Daoy (cell line): Measurements from ENCODE around the gene CYP39A1. TPM values are rescaled to one million over a fixed set of nuclear protein-coding genes. Genes with fewer than 3 reads are reported as not detected.

Source experiments
- DNase-seq: peaks from one replicate; pipeline ENCODE4 v3.0.0-alpha.2; 2015; ENCODE audit warnings: low read depth
- total RNA-seq: library from RNA; depleted of rRNA; stranded (reverse); fragments of >200 nt; shearing (Covaris generic); gene quantifications from 2 replicates; pipeline ENCODE4 v1.2.3, GENCODE V29; 2014

The CYP39A1 gene
- total RNA-seq, 1 experiment from 2014 or later, result 5.1 TPM

DNA sequence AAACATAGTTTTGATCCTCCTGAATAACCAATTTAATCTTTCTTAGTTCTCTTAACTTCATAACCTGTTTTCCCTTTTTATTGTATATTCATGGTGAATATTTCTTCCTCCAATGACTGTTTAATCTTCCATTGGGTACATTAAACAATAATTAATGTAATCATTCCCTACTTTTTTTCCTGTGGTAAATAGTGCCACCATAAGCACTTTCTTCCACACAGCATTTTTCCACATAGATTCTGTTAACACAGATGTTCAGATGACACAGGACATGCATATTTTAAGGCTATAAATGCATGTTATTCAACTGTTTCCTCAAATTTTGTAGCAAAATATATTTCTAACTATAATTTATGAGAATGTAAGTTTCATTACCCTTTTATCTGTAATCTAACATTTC, 61.9 kb downstream of the CYP39A1 start:
- DNase-seq, result no peak

- DNase-seq, result no peak
Observed at GRCh38 chr6:46586906-46587305, 65.7 kb downstream of the CYP39A1 start.

GRCh38 chr6:46584586-46584985, 68.0 kb downstream of the CYP39A1 start:
- no peak for DNase-seq

- no peak for DNase-seq
Observed at GRCh38 chr6:46583721-46584120, 68.9 kb downstream of the CYP39A1 start.

GRCh38 chr6:46583081-46583480, 69.5 kb downstream of the CYP39A1 start:
- DNase-seq, result no peak

DNA sequence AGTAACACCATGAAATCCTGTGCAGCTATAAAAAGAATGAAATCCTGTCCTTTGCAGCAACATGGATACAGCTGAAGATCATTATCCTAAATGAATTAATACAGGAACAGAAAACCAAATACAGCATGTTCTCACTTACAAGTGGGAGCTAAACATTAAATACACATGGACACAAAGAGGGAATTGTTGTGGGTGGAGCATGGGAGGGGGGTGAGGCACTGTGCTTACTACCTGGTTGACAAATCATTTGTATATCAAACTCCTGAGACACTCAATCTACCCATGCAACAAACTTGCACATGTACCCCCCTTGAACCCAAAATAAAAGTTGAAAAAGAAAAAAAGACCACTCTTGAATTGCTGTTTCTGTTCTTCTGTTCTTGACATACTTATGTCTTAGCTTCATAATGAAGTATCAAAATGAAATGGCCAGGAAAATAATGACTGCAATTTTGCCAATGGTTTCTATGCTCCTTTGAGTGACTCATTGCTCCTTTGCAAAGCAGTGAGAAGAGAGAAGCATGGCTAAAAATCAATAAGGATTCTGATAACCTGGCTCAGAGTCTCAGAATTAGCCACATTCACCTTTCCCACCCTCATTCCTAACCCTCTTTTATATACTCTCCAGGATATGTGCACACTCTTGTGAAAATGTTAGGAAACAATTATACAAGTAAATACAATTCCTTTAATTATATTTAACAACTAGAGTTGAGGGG, 71.0 kb downstream of the CYP39A1 start:
- no peak for DNase-seq

GRCh38 chr6:46575530-46575929, 77.1 kb downstream of the CYP39A1 start:
- DNase-seq, result no peak

DNA sequence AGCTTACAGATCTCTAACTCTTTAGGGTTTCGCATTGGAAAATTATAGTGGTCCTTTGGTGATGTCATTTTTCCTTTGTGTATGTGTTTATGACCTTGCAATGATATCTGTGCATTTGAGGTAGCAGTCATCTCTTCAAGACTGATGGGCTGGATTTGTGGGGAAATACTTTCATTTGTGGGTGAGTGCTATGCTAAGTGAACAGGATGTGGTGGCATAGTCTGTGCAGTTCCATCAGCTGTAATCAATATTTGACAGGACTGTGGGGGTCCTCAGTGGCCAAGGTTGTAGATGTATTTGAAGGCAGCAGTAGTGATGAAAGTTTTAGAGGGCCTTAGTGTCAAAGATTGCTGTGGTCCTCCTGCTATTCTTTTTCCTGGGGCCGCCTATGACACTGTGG, 79.5 kb downstream of the CYP39A1 start:
- DNase-seq, result no peak

GRCh38 chr6:46565531-46565930, 87.1 kb downstream of the CYP39A1 start:
- no peak for DNase-seq

DNA sequence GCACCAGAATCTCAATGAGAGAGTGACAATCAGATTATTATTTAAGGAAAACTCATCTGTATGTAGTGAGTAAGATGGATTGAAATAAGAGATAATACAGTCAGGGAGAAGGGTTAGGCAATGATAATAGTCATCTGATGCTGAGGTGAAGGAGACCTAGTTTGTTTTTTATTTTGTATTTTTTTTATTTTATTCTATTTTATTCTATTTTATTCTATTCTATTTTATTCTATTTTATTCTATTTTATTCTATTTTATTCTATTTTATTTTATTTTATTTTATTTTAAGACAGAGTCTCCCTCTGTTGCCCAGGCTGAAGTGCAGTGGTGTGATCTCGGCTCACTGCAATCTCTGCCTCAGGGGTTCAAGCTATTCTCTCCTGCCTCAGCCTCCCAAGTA, 88.7 kb downstream of the CYP39A1 start:
- no peak for DNase-seq

- no peak for DNase-seq
Observed at GRCh38 chr6:46556053-46556452, 96.6 kb downstream of the CYP39A1 start.

DNA sequence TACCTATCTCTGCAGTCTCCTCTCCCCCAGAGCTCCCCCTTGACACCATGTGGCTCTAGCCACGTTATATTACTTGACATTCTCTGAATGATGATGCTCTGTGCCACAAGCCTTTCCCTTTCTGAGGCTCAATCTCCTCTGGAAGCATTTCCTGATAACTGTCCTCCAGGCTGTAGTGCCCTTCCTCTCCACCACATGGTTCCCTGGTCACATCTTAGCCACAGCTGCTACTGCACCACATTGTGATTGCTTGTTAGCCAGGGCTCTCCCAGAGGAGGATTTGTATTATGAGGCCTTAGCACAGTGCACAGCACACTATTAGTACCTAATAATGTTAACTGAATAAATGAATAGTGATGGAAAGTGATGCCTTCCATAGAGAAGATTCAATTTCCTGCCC, 97.5 kb downstream of the CYP39A1 start:
- no peak for DNase-seq

DNA sequence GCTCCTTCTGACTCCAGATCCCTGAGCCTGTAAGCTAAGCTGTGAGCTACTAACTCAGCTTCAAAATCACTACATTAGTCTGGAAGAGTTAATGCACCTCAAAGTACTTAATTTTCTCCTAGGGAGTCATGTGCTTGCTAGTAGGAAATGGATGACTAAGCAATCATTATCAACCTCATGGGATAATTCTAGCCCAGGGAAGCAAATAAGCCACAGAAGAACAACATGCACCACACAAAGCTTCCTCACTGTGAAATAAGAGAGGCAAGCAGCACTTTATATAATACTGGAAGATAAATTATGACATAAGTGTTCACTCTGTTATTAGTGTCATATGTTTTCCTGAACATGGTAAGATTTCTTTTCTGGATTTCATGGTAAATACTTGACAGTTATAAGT, 103.5 kb downstream of the CYP39A1 start:
- DNase-seq, result no peak

GRCh38 chr6:46541556-46541955, 111.1 kb downstream of the CYP39A1 start:
- DNase-seq, result no peak

DNA sequence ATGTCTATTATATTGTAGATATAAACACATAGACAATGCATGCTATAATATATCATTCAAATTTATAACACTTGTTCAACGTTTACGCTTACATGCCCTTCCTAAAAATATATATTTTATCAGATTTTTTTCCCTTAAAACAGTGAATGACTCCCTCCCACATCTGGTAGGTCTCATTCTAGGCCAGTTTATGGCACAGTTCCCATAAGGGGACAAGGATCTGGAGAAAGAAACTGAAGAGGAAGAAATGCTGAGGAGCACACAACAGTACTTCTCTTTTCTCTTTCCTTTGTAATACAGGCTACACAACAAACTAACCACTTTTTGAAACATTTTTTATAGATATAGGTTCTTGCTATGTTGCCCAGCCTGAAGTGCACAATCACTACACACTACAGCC, 112.8 kb downstream of the CYP39A1 start:
- no peak for DNase-seq

DNA sequence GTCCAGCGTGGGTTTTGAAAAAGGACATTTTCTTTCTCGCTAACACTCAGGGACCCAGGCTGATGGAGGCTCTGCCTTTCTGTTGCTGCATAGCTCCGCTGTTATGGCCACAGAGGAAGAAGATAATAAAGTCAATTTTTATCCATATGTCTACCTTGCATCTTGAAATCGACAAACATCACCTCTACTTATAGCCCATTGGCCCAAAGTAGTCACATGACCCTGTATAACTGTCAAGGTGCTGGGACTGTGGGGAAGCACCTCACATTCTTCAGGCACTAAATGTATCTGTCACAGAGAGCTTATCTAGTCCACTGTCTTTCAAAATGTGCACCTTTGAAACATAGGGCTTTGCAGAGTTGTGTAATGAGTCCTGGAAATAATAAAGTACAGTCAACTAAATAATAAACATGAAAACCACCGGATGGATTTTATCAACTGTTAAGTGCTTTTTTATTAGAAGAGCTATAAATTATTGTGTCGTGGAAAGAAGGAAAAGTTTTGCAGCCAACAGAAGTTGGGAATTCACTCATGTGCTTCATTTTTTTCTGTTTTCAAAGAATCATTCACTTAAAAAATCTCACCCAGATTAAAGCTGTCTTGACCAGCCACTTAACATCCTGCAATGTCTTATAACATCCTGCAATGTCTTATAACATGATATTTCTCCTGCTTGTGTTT, 113.7 kb downstream of the CYP39A1 start:
- no peak for DNase-seq

DNA sequence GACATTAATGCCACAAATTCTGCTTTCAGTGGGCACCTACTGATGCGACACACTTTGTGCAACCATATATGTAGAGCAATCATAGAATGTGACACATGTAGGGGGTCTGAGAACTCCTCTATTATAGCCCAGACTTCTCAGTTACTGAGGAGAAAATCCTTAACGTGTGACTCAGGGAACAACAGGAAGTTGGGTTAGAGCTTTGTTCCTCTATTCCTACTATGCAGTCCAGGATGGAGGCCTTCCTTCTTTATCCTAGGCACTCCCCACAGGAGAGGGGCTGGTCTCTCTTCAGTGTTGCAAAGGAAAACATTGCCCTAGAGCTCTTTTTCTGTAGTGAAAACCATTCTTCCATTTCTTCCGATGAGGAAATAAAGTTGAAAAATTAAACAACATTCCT, 121.7 kb downstream of the CYP39A1 start:
- DNase-seq, result peak; percentile 15

GRCh38 chr6:46528961-46529750, 123.5 kb downstream of the CYP39A1 start:
- DNase-seq, result no peak

- DNase-seq, result no peak
Observed at GRCh38 chr6:46526607-46527006, 126.0 kb downstream of the CYP39A1 start.

GRCh38 chr6:46525583-46525982, 127.0 kb downstream of the CYP39A1 start:
- no peak for DNase-seq

GRCh38 chr6:46521464-46521971, 131.1 kb downstream of the CYP39A1 start:
- no peak for DNase-seq

DNA sequence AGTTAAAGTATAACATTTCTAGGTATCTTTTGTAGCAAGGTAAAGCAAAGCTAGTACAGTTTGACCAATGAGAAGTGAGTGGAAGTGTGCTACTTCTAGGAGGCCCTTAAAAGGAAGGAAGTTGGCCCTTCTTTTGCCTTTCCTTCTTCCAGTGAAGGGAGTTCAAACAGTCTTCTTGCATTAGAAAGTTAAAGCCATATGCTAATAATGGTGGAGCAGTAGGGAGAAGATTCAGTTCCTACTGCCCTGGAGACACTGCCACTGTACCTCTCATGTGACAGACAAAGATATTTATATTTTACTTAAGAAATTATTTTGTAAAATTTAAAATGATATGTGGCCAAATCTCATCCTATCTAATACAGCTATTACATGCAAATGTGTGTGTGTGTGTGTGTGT, 135.4 kb downstream of the CYP39A1 start:
- no peak for DNase-seq

- no peak for DNase-seq
Observed at GRCh38 chr6:46513533-46513932, 139.1 kb downstream of the CYP39A1 start.
